Measurements from ENCODE around the gene DCLK1.

DNA sequence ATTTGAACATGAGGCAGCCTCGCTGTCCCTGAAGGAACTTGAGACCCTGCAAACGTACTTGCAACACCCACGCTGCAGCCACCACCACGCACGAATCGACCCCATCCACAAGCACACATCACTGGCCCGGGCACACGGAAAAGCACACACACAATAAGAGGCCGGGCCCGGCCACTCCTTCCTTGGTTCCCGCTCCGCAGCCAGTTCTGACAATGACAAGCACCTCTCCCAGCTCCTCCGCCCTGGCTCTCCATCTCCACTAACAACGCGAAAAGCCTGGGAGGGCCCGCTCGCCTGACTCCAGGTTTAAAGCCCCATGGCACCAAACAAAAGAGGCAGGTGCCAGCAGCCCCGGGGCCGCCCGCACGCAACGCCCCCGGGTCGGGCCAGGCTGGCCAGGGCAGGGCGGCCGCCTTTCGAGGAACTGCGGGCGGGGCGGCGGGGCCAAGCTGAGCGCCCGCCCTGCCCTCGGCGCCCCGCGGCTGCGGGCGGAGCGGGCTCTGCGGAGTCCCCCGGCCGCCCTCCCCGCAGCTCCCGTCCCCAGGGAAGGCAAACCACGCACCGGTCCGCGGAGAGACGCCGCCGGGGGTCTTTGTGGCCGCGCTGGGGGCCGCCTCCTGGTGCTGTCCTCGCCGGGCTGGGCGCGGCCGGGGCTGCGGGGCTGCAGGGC, 495 bp downstream of the DCLK1 start:
- TF ChIP-seq POLR2A (IDR thresholded peaks at IDR 0.05): no peak
- TF ChIP-seq, protein P1, sequence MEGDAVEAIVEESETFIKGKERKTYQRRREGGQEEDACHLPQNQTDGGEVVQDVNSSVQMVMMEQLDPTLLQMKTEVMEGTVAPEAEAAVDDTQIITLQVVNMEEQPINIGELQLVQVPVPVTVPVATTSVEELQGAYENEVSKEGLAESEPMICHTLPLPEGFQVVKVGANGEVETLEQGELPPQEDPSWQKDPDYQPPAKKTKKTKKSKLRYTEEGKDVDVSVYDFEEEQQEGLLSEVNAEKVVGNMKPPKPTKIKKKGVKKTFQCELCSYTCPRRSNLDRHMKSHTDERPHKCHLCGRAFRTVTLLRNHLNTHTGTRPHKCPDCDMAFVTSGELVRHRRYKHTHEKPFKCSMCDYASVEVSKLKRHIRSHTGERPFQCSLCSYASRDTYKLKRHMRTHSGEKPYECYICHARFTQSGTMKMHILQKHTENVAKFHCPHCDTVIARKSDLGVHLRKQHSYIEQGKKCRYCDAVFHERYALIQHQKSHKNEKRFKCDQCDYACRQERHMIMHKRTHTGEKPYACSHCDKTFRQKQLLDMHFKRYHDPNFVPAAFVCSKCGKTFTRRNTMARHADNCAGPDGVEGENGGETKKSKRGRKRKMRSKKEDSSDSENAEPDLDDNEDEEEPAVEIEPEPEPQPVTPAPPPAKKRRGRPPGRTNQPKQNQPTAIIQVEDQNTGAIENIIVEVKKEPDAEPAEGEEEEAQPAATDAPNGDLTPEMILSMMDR (IDR thresholded peaks at IDR 0.05 in 4 of 5, conservative IDR thresholded peaks at IDR 0.05 in 1 of 5): no peak

Measured in gastrocnemius medialis (tissue), 4 donors.